ENCODE data around the gene LMF1. TPM values are rescaled to one million over a fixed set of nuclear protein-coding genes. Genes with fewer than 3 reads are reported as not detected.

The LMF1 gene
- total and polyA plus RNA-seq, 5 donors from 2014 or later = 9.9 to 40.0 (median 12.4) TPM

GRCh38 chr16:831571-832413 lies 139.0 kb downstream of the LMF1 start:
- Mint-ChIP-seq H3K9me3 (peaks cover 0 to 13% (median 2%) of the 10 kb centered on the region in 7 donors), H3K27ac (no peak overlapping the region), H3K4me3 (no peak overlapping the region), H3K4me1 (no peaks in the 10 kb centered on the region), H3K36me3 (no peaks in the 10 kb centered on the region), H3K27me3 (no peaks in the 10 kb centered on the region)
- Histone ChIP-seq H3K9me3 (ENCODE audit: control insufficient read depth in 2 of 2, low read length in 2 of 2) (peaks cover 8 to 14% of the 10 kb centered on the region in 2 experiments), H3K4me1 (ENCODE audit: control insufficient read depth, insufficient read depth, low read length, poor library complexity, severe bottlenecking) (no peaks in the 10 kb centered on the region), H3K4me3 (ENCODE audit: low read depth, low read length) (no peak overlapping the region), H3K36me3 (ENCODE audit: control insufficient read depth, insufficient read depth, low read length) (no peaks in the 10 kb centered on the region), H3K27me3 (ENCODE audit: control insufficient read depth, insufficient read depth, low read length) (no peaks in the 10 kb centered on the region), H3K27ac (ENCODE audit: insufficient read depth, low read length, poor library complexity, severe bottlenecking) (no peak overlapping the region)
- DNase-seq = no peak
- no peak for ATAC-seq (ENCODE audit: low read depth in 2 of 2)

DNA sequence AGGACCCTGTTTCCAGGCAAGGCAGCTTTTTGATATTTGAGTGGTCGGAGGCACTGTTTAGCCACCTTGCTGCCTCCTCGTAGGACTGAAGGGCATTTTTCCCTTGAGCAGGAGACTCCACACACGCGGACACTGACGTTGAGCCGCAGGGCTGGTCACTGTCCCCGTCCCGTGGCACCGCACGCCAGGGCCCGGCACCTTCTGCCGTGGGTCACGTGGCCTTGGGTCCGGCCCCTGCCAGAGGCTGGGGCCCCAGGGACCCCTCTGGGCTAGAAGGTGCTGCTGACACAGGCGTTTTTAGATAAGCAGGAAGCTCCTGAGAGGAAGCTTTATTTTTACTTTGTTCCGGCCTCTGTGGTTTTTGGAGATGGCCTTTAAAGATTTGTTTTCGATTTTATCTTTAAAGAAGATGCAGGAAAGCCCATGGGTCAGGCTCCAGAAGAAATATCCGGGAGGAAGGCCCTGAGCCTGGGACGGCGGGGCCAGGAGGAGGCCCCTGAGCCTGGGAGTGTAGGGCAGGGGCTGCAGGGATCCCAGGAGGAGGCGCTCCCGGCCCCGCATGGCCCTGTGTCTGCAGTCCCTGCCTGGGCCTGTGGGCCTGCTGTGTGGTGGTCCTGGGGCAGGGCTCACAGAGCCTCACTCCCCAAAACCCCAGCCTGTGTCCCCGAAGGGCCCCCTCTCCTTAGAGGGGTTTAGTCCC lies 139.8 kb downstream of the LMF1 start:
- Mint-ChIP-seq H3K27me3 (no peaks in the 10 kb centered on the region), H3K4me1 (no peaks in the 10 kb centered on the region), H3K4me3 (no peak overlapping the region), H3K9me3 (peaks cover 0 to 6% (median 0%) of the 10 kb centered on the region in 7 donors), H3K36me3 (no peaks in the 10 kb centered on the region), H3K27ac (no peak overlapping the region)
- no peak overlapping the region for H3K27ac ChIP-seq (ENCODE audit: insufficient read depth, low read length, poor library complexity, severe bottlenecking)
- no peaks in the 10 kb centered on the region for H3K36me3 ChIP-seq (ENCODE audit: control insufficient read depth, insufficient read depth, low read length)
- DNase-seq (no peak), ATAC-seq (ENCODE audit: low read depth in 2 of 2) (no peak)
- H3K27me3 ChIP-seq (ENCODE audit: control insufficient read depth, insufficient read depth, low read length) = no peaks in the 10 kb centered on the region
- H3K9me3 ChIP-seq (ENCODE audit: control insufficient read depth in 2 of 2, low read length in 2 of 2) = peaks cover 2 to 6% of the 10 kb centered on the region in 2 experiments
- no peaks in the 10 kb centered on the region for H3K4me1 ChIP-seq (ENCODE audit: control insufficient read depth, insufficient read depth, low read length, poor library complexity, severe bottlenecking)
- H3K4me3 ChIP-seq (ENCODE audit: low read depth, low read length) = no peak overlapping the region

GRCh38 chr16:830107-830870 lies 140.5 kb downstream of the LMF1 start:
- Mint-ChIP-seq H3K4me3 (no peak overlapping the region), H3K4me1 (no peaks in the 10 kb centered on the region), H3K27ac (no peak overlapping the region), H3K36me3 (no peaks in the 10 kb centered on the region), H3K9me3 (no peaks in the 10 kb centered on the region), H3K27me3 (no peaks in the 10 kb centered on the region)
- no peak overlapping the region for H3K27ac ChIP-seq (ENCODE audit: insufficient read depth, low read length, poor library complexity, severe bottlenecking)
- H3K9me3 ChIP-seq (ENCODE audit: control insufficient read depth in 2 of 2, low read length in 2 of 2) = no peaks in the 10 kb centered on the region
- ATAC-seq (ENCODE audit: low read depth in 2 of 2) (no peak), DNase-seq (no peak)
- H3K36me3 ChIP-seq (ENCODE audit: control insufficient read depth, insufficient read depth, low read length) = no peaks in the 10 kb centered on the region
- no peaks in the 10 kb centered on the region for H3K4me1 ChIP-seq (ENCODE audit: control insufficient read depth, insufficient read depth, low read length, poor library complexity, severe bottlenecking)
- no peaks in the 10 kb centered on the region for H3K27me3 ChIP-seq (ENCODE audit: control insufficient read depth, insufficient read depth, low read length)
- no peak overlapping the region for H3K4me3 ChIP-seq (ENCODE audit: low read depth, low read length)

DNA sequence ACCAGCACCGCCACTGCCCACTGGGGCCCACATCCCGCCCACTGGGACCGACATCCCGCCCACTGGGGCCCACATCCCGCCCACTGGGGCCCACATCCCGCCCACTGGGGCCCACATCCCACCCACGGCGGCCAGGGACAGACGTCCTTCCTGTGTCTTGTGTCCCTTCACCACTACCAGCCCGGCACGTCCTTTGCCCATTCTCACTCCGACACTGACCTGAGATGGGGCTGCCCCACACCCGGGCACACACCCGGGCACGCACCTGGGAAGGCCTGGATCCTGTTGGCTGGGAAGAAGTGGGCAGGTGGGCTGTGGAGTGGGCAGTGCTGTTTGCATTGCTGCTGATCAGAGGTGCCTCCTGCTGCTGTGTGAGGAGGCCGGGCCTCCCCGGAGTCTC lies 141.9 kb downstream of the LMF1 start:
- H3K36me3 Mint-ChIP-seq = no peaks in the 10 kb centered on the region
- H3K27ac ChIP-seq (ENCODE audit: insufficient read depth, low read length, poor library complexity, severe bottlenecking) = no peak overlapping the region
- DNase-seq (no peak), ATAC-seq (ENCODE audit: low read depth in 2 of 2) (no peak)
- H3K27me3 ChIP-seq (ENCODE audit: control insufficient read depth, insufficient read depth, low read length) = no peaks in the 10 kb centered on the region
- no peaks in the 10 kb centered on the region for H3K9me3 Mint-ChIP-seq
- H3K4me3 Mint-ChIP-seq = no peak overlapping the region
- H3K4me1 ChIP-seq (ENCODE audit: control insufficient read depth, insufficient read depth, low read length, poor library complexity, severe bottlenecking) = no peaks in the 10 kb centered on the region
- no peaks in the 10 kb centered on the region for H3K9me3 ChIP-seq (ENCODE audit: control insufficient read depth in 2 of 2, low read length in 2 of 2)
- H3K27me3 Mint-ChIP-seq = no peaks in the 10 kb centered on the region
- no peaks in the 10 kb centered on the region for H3K4me1 Mint-ChIP-seq
- no peak overlapping the region for H3K27ac Mint-ChIP-seq
- no peaks in the 10 kb centered on the region for H3K36me3 ChIP-seq (ENCODE audit: control insufficient read depth, insufficient read depth, low read length)
- H3K4me3 ChIP-seq (ENCODE audit: low read depth, low read length) = no peak overlapping the region

GRCh38 chr16:827513-827912 lies 143.3 kb downstream of the LMF1 start:
- Histone ChIP-seq H3K36me3 (ENCODE audit: control insufficient read depth, insufficient read depth, low read length) (no peaks in the 10 kb centered on the region), H3K4me3 (ENCODE audit: low read depth, low read length) (no peak overlapping the region), H3K27ac (ENCODE audit: insufficient read depth, low read length, poor library complexity, severe bottlenecking) (no peak overlapping the region), H3K27me3 (ENCODE audit: control insufficient read depth, insufficient read depth, low read length) (no peaks in the 10 kb centered on the region), H3K9me3 (ENCODE audit: control insufficient read depth in 2 of 2, low read length in 2 of 2) (no peaks in the 10 kb centered on the region), H3K4me1 (ENCODE audit: control insufficient read depth, insufficient read depth, low read length, poor library complexity, severe bottlenecking) (no peaks in the 10 kb centered on the region)
- ATAC-seq (ENCODE audit: low read depth in 2 of 2) (no peak), DNase-seq (no peak)
- no peak overlapping the region for H3K4me3 Mint-ChIP-seq
- H3K27ac Mint-ChIP-seq = no peak overlapping the region
- no peaks in the 10 kb centered on the region for H3K9me3 Mint-ChIP-seq
- no peaks in the 10 kb centered on the region for H3K36me3 Mint-ChIP-seq
- no peaks in the 10 kb centered on the region for H3K27me3 Mint-ChIP-seq
- H3K4me1 Mint-ChIP-seq = no peaks in the 10 kb centered on the region

- no peak for ATAC-seq (ENCODE audit: low read depth in 2 of 2)
Observed at GRCh38 chr16:825341-826061, 145.3 kb downstream of the LMF1 start.

DNA sequence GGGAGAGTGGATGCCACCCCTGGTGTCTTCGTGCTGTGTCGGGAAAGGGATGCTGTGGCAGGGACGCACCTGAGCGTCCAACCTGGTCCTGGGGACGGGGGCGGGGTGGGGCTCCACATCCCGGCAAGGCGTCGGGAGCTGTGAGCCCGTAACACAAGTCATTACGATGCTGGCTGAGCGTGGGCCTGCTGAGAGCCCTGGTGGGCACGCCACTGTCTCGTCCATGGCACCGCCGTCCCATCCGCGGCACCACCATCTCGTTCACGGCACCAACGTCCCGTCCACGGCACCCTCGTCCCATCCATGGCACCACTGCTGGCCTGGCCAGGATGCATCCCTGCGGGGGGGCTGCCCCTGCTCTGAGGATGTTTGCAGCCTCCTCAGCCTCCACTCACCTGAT lies 146.2 kb downstream of the LMF1 start:
- ATAC-seq (ENCODE audit: low read depth in 2 of 2) (no peak), DNase-seq (no peak)
- Histone ChIP-seq H3K27ac (ENCODE audit: insufficient read depth, low read length, poor library complexity, severe bottlenecking) (no peak overlapping the region), H3K36me3 (ENCODE audit: control insufficient read depth, insufficient read depth, low read length) (no peaks in the 10 kb centered on the region), H3K4me3 (ENCODE audit: low read depth, low read length) (no peak overlapping the region), H3K9me3 (ENCODE audit: control insufficient read depth in 2 of 2, low read length in 2 of 2) (no peaks in the 10 kb centered on the region), H3K27me3 (ENCODE audit: control insufficient read depth, insufficient read depth, low read length) (no peaks in the 10 kb centered on the region), H3K4me1 (ENCODE audit: control insufficient read depth, insufficient read depth, low read length, poor library complexity, severe bottlenecking) (peaks cover 4% of the 10 kb centered on the region)
- Mint-ChIP-seq H3K27me3 (no peaks in the 10 kb centered on the region), H3K36me3 (no peaks in the 10 kb centered on the region), H3K4me3 (no peak overlapping the region), H3K4me1 (peaks cover 0 to 8% (median 4%) of the 10 kb centered on the region in 4 donors), H3K27ac (no peak overlapping the region), H3K9me3 (no peaks in the 10 kb centered on the region)

More at GRCh38 chr16:825341-826061, 145.3 kb downstream of the LMF1 start:
- Mint-ChIP-seq H3K4me1 (peaks cover 0 to 3% (median 0%) of the 10 kb centered on the region in 4 donors), H3K9me3 (no peaks in the 10 kb centered on the region), H3K27ac (no peak overlapping the region), H3K27me3 (no peaks in the 10 kb centered on the region), H3K4me3 (no peak overlapping the region), H3K36me3 (no peaks in the 10 kb centered on the region)
- Histone ChIP-seq H3K9me3 (ENCODE audit: control insufficient read depth in 2 of 2, low read length in 2 of 2) (no peaks in the 10 kb centered on the region), H3K4me3 (ENCODE audit: low read depth, low read length) (no peak overlapping the region), H3K27ac (ENCODE audit: insufficient read depth, low read length, poor library complexity, severe bottlenecking) (no peak overlapping the region), H3K36me3 (ENCODE audit: control insufficient read depth, insufficient read depth, low read length) (no peaks in the 10 kb centered on the region), H3K4me1 (ENCODE audit: control insufficient read depth, insufficient read depth, low read length, poor library complexity, severe bottlenecking) (no peaks in the 10 kb centered on the region), H3K27me3 (ENCODE audit: control insufficient read depth, insufficient read depth, low read length) (no peaks in the 10 kb centered on the region)
- DNase-seq = no peak
